NCI-H2196 treated with DMSO at 0.1 percent for 48 hours (cell line): Measurements from ENCODE around the gene FEM1A.
"Not testable (repeated sequence)": the region's sequence is repeated elsewhere in the genome, so short reads cannot be mapped to it uniquely, and the experiment has no call there.

ENCODE experiments used
- DNase-seq: peaks from one replicate; lab custom pipeline; 2025; ENCODE audit not compliant: unreplicated experiment; lab: John Stamatoyannopoulos, UW

The FEM1A gene

DNA sequence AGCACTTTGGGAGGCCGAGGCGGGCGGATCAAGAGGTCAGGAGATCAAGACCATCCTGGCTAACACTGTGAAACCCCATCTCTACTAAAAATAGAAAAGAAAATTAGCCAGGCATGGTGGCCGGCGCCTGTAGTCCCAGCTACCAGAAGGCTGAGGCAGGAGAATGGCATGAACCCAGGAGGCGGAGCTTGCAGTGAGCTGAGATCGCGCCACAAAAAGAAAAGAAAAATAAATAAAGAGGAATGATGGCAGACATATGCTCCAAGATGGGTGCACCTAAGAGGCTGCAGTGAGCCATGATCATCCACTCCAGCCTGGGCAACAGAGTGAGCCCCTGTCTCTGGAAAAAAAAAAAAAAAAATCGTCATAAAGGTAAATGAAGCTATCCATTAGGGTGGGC, 54.4 kb downstream of the FEM1A start:
- not testable (repeated sequence) for DNase-seq

DNA sequence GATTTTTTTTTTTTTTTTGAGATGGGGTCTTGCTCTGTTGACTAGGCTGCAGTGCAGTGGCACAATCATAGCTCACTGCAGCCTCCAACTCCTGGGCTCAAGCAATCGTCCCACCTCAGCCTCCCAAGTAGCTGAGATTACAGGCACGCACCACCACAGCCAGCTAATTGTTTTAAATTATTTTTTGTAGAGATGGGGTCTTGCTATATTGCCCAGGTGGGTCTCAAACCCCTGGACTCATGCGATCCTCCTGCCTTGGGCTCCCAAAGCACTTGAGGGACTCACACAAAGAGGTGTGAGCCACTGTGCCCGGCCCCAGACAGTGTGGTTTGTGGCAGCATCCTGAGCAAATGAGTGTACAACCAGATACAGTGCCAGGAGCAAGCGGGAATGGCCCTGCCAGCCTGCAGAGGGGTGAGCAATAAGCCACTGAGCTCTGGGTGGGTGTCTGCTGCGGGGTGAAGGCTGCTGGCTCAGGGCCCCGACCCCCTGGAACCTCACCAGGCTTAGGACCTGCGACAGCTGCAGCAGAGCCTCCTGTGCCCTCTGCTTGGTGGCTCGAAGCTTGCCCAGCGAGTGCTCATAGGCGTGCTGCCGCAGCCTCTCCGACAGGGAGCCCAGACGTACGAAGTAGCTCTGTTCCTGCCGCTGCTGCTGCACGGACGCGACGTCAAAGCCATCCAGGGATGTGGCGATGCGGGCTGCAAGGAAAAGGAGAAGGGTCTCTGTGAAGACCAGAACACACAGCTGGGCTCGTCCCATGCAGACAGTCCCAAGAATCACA, 55.8 kb downstream of the FEM1A start:
- no peak for DNase-seq

DNA sequence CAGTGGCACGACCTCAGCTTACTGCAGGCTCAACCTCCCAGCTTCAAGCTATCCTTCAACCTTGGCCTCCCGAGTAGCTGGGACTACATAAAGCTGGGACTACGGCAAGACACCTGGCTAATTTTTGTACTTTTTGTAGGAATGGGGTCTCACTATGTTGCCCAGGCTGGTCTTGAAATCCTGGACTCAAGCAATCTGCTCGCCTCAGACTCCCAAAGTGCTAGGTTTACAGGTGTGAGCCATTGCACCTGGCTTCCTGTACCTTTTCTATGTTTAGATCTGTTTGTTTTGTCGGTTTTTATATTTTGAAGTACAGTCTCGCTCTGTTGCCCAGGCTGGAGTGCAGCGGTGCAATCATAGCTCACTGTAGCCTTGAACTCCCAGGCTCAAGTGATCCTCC, 57.5 kb downstream of the FEM1A start:
- no peak for DNase-seq
